ENCODE measurements around the gene KIF16B.

KIF16B gene

DNA sequence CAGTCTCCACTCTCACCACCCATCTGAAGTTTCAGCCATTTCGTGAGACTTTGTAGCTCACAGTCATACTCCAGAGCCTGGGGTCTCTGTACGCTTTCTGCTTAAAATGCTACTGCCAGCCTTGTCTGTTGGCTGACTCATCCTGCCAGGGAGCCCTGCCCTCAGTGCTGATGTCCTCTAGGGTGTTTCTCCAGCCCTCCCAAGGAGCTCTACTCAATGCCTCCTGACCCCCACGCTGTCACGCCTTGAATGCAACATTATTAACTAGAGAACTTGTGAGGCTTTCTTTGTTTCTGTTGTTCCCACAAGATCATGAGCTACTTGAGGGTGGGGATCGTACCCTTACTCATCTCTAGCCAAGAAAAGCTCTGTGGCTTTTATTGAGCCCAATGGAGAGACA is 20.1 kb downstream of the KIF16B start:
- CTCF ChIA-PET = no interaction called here
- POLR2A ChIA-PET = no interaction called here
- H3K4me3 ChIP-seq (ENCODE audit: low read depth, low read length) = no peak overlapping the region
- DNase-seq (ENCODE audit: low read depth, low spot score) = no peak
- TF ChIP-seq, protein P1, sequence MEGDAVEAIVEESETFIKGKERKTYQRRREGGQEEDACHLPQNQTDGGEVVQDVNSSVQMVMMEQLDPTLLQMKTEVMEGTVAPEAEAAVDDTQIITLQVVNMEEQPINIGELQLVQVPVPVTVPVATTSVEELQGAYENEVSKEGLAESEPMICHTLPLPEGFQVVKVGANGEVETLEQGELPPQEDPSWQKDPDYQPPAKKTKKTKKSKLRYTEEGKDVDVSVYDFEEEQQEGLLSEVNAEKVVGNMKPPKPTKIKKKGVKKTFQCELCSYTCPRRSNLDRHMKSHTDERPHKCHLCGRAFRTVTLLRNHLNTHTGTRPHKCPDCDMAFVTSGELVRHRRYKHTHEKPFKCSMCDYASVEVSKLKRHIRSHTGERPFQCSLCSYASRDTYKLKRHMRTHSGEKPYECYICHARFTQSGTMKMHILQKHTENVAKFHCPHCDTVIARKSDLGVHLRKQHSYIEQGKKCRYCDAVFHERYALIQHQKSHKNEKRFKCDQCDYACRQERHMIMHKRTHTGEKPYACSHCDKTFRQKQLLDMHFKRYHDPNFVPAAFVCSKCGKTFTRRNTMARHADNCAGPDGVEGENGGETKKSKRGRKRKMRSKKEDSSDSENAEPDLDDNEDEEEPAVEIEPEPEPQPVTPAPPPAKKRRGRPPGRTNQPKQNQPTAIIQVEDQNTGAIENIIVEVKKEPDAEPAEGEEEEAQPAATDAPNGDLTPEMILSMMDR (IDR thresholded peaks at IDR 0.05; ENCODE audit: insufficient read depth, low read length, missing control alignments) = no peak

DNA sequence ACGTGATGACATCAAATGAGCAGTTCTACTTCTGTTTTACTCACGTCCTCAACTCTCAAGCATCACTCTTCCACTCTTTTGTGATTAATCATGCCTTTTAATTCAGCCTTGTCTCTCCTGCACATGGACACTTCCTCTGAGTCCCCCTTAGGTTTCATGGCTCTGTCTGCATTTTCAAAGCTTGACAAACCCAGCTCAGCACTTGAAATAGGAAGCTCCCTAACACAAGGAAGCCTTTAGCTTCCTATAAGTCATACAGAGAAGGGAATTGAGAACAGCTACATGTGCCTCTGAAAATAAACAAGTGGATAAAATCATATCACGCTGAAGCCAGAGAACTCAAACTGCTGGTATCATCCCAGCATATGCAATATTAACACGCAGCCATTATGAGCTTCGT is 21.2 kb downstream of the KIF16B start:
- no peak for DNase-seq (ENCODE audit: low read depth, low spot score)
- ChIA-PET CTCF (no interaction called here), POLR2A (no interaction called here)
- TF ChIP-seq, protein P1 (IDR thresholded peaks at IDR 0.05; ENCODE audit: insufficient read depth, low read length, missing control alignments) = no peak
- no peak overlapping the region for H3K4me3 ChIP-seq (ENCODE audit: low read depth, low read length)

GRCh38 chr20:16551607-16552006 is 21.6 kb downstream of the KIF16B start:
- POLR2A ChIA-PET = no interaction called here
- CTCF ChIA-PET = no interaction called here
- no peak for DNase-seq (ENCODE audit: low read depth, low spot score)
- no peak overlapping the region for H3K4me3 ChIP-seq (ENCODE audit: low read depth, low read length)
- TF ChIP-seq, protein P1 (IDR thresholded peaks at IDR 0.05; ENCODE audit: insufficient read depth, low read length, missing control alignments) = no peak

GRCh38 chr20:16548068-16548672 is 25.1 kb downstream of the KIF16B start:
- ChIA-PET CTCF (no interaction called here), POLR2A (no interaction called here)
- TF ChIP-seq, protein P1 (IDR thresholded peaks at IDR 0.05; ENCODE audit: insufficient read depth, low read length, missing control alignments) = no peak
- DNase-seq (ENCODE audit: low read depth, low spot score) = no peak
- H3K4me3 ChIP-seq (ENCODE audit: low read depth, low read length) = no peak overlapping the region

DNA sequence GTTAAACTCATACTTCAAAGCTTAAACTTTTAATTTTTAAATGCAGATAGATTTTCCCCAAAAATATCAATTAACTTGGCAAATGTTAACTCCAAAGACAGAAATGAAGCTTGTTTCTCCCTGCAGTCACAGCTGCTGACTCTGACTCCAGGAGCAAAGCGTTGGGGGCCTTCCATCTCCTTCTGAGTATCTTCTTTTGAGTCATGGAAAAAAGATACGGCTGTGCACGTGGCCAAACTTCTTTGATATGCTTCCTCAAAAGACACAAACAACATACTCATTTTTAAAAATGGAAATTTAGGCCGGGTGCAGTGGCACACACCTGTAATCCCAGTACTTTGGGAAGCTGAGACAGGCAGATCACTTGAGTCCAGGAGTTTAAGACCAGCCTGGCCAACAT is 28.3 kb downstream of the KIF16B start:
- no peak overlapping the region for H3K4me3 ChIP-seq (ENCODE audit: low read depth, low read length)
- CTCF ChIA-PET = no interaction called here
- DNase-seq (ENCODE audit: low read depth, low spot score) = no peak
- POLR2A ChIA-PET = no interaction called here
- TF ChIP-seq, protein P1 (IDR thresholded peaks at IDR 0.05; ENCODE audit: insufficient read depth, low read length, missing control alignments) = no peak

DNA sequence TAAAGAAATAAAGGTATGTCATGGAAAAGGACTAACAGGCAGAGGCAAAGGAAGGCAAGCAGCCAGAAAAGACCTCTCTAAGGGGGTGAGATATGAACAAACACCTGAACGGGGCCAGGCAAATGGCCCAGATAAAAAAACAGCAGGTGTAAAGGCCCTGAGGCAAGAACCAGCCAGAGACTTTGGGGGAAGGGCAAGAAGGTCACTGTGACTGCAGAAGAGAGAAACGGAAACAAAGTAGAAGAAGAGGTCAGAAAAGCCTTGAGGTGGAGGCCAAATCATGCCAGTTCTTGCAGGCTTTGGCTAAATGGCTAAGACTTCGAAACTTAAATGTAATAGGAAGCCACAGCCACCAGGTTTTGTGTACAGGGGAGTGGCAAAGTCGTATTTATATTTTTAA is 30.8 kb downstream of the KIF16B start:
- no peak overlapping the region for H3K4me3 ChIP-seq (ENCODE audit: low read depth, low read length)
- CTCF ChIA-PET = no interaction called here
- TF ChIP-seq, protein P1 (IDR thresholded peaks at IDR 0.05; ENCODE audit: insufficient read depth, low read length, missing control alignments) = no peak
- no peak for DNase-seq (ENCODE audit: low read depth, low spot score)
- POLR2A ChIA-PET = no interaction called here
